Measurements from ENCODE around the gene KLF2.

Gene KLF2

DNA sequence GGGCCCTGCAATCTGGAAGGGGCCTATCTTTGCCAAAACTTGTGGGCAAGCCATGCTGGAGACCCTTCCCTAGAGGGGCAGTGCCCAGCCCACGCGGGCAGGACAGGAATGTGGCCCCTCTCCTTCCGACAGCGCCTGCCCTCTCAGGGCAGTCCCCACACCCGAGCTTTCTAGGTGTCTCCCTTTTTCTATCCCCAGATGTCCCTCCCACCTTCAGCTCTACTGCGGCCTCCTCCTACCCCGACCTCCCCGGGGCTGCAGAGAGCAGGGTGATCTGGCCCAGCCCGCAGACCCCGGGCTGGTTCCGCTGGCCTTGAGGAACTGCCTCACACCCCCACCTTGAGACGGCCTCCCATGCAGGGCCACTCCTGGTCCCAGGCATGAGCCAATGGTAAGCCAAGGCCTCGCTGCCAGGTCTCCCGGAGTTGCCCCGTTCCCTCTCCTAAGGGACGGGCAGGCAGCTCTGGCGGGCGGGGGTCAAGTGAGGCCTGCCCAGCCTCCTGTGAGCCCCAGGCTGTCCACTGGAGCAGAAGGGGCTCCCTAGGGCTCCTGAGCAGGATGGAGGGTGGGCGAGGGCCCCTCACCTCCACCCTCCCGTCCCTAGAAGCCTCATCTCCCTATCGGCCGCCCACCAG, 39.7 kb downstream of the KLF2 start:
- no peak overlapping the region for H3K4me3 ChIP-seq (ENCODE audit: low read depth, low read length)
- TF ChIP-seq, protein P1, sequence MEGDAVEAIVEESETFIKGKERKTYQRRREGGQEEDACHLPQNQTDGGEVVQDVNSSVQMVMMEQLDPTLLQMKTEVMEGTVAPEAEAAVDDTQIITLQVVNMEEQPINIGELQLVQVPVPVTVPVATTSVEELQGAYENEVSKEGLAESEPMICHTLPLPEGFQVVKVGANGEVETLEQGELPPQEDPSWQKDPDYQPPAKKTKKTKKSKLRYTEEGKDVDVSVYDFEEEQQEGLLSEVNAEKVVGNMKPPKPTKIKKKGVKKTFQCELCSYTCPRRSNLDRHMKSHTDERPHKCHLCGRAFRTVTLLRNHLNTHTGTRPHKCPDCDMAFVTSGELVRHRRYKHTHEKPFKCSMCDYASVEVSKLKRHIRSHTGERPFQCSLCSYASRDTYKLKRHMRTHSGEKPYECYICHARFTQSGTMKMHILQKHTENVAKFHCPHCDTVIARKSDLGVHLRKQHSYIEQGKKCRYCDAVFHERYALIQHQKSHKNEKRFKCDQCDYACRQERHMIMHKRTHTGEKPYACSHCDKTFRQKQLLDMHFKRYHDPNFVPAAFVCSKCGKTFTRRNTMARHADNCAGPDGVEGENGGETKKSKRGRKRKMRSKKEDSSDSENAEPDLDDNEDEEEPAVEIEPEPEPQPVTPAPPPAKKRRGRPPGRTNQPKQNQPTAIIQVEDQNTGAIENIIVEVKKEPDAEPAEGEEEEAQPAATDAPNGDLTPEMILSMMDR (IDR thresholded peaks at IDR 0.05; ENCODE audit: borderline replicate concordance, insufficient read depth, low read depth, low read length), result no peak

GRCh38 chr19:16365300-16365996, 40.8 kb downstream of the KLF2 start:
- H3K4me3 ChIP-seq (ENCODE audit: low read depth, low read length), result no peak overlapping the region
- TF ChIP-seq, protein P1 (IDR thresholded peaks at IDR 0.05; ENCODE audit: borderline replicate concordance, insufficient read depth, low read depth, low read length), result no peak

DNA sequence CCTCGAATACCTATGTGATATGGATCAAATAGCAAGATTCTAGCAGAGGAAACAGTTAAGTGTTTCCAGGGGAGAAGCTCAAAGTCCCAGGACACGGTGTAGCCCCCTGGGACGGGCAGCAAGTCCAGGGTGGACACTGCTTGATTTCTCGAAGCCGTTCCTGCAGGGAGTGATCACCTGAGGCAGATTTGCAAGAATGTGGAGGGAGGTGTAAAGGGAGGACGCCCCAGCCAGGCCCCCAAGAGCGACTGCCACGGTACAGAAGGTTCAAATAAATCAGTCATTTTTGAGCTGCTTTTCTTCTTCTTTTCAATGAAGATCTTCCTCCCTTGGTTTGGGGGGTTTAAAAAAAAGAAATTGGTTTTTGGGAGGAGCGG, 41.4 kb downstream of the KLF2 start:
- H3K4me3 ChIP-seq (ENCODE audit: low read depth, low read length), result no peak overlapping the region
- TF ChIP-seq, protein P1 (IDR thresholded peaks at IDR 0.05; ENCODE audit: borderline replicate concordance, insufficient read depth, low read depth, low read length), result no peak

- TF ChIP-seq, protein P1 (IDR thresholded peaks at IDR 0.05; ENCODE audit: borderline replicate concordance, insufficient read depth, low read depth, low read length), result no peak
- H3K4me3 ChIP-seq (ENCODE audit: low read depth, low read length), result peak overlapping the region; percentile 21
These were observed 42.0 kb downstream of the KLF2 start for GRCh38 chr19:16366433-16367260.

DNA sequence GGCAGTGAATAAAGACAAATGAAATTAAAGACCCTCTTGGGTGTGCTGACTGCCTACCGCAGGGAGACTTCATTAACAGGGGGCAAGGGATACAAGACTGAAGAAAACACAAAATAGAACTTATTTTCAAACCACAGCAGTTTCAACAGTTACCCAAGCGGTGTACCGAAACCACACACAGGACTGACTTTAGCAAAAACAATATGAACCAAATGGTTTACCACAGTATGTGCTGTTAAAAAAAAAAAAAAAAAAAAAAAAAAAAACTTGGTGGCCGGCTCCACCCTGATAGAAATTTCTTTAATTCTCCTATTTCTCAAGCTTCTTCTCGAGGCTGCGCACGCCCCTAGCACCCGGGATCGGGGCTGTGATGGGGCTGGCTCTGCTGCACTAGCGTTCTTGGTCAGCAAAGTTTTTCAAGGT, 42.6 kb downstream of the KLF2 start:
- TF ChIP-seq, protein P1 (IDR thresholded peaks at IDR 0.05; ENCODE audit: borderline replicate concordance, insufficient read depth, low read depth, low read length), result no peak
- H3K4me3 ChIP-seq (ENCODE audit: low read depth, low read length), result no peak overlapping the region

DNA sequence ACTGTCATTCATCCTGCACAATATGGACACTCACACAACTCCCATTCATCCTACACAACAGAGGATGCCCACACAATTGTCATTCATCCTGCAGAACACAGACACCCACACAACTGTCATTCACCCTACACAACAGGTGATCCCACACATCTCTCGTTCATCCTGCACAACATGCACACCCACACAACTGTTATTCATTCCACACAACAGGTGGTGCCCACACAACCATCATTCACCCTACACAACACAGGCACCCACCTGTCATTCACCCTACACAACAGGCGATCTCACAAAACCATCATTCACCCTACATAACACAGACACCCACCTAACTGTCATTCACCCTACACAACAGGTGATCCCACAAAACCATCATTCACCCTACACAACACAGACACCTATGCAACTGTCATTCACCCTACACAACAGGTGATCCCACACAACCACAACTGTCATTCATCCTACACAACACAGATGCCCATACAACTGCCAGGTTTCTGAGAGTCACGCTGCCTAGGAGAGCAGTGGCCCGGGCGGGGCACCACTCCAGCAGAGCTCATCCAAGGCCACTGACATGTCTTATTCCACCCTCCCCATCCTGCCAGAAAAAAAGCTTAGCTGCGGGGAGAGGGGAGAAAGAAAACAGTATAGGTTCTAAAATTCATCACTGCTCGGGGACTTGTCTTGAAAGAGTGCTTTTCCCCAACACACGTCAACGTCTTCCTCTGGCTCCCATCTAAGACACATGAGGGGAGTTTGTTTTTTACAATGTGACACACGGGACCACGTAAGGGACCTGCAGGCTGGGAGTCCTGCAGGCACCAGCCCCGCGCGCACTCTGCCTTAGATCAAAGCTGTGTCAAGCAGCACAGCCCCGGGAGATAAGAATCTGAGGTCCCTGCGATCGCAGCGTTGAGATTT, 44.0 kb downstream of the KLF2 start:
- no peak overlapping the region for H3K4me3 ChIP-seq (ENCODE audit: low read depth, low read length)

More for the DNA sequence above, 44.0 kb downstream of the KLF2 start:
- TF ChIP-seq, protein P1 (IDR thresholded peaks at IDR 0.05; ENCODE audit: borderline replicate concordance, insufficient read depth, low read depth, low read length), result no peak
